NB4 (cell line): ENCODE results near the gene MTM1.

Experiments
- MYC ChIP-seq: IDR thresholded peaks from 2 replicates; pipeline ENCODE4 v1.6.1; 2011; ENCODE audit warnings: low read depth, low read length
- POLR2A ChIP-seq: IDR thresholded peaks from 2 replicates; pipeline ENCODE4 v1.6.1; 2011; ENCODE audit warnings: mild to moderate bottlenecking; ENCODE audit not compliant: insufficient read length; ENCODE audit errors: extremely low read depth
- TF ChIP-seq, protein P1 (sequence below): IDR thresholded peaks from one replicate; pipeline ENCODE4 v1.5.1; 2012; ENCODE audit warnings: low read depth, low read length

GRCh38 chrX:150546711-150547153 lies 21.7 kb upstream of the MTM1 start:
- TF ChIP-seq, protein P1, sequence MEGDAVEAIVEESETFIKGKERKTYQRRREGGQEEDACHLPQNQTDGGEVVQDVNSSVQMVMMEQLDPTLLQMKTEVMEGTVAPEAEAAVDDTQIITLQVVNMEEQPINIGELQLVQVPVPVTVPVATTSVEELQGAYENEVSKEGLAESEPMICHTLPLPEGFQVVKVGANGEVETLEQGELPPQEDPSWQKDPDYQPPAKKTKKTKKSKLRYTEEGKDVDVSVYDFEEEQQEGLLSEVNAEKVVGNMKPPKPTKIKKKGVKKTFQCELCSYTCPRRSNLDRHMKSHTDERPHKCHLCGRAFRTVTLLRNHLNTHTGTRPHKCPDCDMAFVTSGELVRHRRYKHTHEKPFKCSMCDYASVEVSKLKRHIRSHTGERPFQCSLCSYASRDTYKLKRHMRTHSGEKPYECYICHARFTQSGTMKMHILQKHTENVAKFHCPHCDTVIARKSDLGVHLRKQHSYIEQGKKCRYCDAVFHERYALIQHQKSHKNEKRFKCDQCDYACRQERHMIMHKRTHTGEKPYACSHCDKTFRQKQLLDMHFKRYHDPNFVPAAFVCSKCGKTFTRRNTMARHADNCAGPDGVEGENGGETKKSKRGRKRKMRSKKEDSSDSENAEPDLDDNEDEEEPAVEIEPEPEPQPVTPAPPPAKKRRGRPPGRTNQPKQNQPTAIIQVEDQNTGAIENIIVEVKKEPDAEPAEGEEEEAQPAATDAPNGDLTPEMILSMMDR: no peak
- TF ChIP-seq POLR2A (no peak), MYC (no peak)
